ENCODE data around the gene ZIC1. TPM values are rescaled to one million over a fixed set of nuclear protein-coding genes. Genes with fewer than 3 reads are reported as not detected.

The ZIC1 gene
- total RNA-seq, 4 donors from 2014 or later = 1.6 to 2.5 (median 1.7) TPM; not detected in 1

DNA sequence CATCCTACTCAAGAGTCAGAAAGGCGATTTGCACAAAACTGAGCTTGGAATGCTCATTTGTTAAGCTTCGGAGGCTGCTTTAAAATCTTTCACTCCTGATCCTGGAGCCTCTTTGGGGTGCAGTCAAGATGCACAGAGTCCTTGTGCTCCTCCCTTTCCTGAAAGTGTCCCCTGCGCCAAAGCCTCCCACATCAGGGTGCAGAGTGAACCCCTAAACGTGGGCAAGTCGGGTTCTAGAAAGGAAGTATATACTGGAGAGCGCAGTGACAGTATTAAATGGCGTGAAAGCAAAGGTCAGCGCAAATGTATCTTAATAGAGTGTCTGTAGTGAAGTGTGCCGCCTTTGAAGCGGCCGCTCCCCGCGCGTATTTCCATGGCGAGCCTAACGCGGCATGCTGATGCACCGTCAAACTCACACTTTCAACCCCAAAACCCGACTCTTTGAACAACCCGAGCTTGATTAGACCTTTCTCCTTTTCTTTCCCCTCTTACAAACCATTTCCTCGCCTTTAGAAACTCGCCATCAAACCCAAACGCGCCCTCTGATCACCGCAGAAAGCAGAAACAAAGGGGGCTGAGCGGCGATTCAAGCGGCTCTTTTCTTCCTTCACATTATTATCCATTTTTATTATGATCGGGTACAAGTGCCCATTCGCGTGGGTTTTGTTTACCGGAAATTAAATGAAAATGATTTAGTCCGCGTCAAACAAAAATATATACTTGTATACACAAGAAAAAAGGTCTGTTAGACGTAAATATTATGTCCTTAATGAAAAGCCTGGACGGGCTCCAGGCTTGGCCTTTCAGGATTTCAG is 21.1 kb upstream of the ZIC1 start:
- H3K27ac ChIP-seq = no peak overlapping the region
- H3K4me3 ChIP-seq = no peak overlapping the region
- no peak for DNase-seq
- H3K27me3 ChIP-seq = peaks cover 0 to 69% of the 10 kb centered on the region in 2 donors
- no peaks in the 10 kb centered on the region for H3K36me3 ChIP-seq
- TF ChIP-seq POLR2A (IDR thresholded peaks at IDR 0.05) = no peak
- TF ChIP-seq, protein P1, sequence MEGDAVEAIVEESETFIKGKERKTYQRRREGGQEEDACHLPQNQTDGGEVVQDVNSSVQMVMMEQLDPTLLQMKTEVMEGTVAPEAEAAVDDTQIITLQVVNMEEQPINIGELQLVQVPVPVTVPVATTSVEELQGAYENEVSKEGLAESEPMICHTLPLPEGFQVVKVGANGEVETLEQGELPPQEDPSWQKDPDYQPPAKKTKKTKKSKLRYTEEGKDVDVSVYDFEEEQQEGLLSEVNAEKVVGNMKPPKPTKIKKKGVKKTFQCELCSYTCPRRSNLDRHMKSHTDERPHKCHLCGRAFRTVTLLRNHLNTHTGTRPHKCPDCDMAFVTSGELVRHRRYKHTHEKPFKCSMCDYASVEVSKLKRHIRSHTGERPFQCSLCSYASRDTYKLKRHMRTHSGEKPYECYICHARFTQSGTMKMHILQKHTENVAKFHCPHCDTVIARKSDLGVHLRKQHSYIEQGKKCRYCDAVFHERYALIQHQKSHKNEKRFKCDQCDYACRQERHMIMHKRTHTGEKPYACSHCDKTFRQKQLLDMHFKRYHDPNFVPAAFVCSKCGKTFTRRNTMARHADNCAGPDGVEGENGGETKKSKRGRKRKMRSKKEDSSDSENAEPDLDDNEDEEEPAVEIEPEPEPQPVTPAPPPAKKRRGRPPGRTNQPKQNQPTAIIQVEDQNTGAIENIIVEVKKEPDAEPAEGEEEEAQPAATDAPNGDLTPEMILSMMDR (IDR thresholded peaks at IDR 0.05) = no peak
- H3K4me1 ChIP-seq = peaks cover 0 to 1% (median 0%) of the 10 kb centered on the region in 4 donors
- peaks cover 0 to 7% (median 3%) of the 10 kb centered on the region in 4 donors for H3K9me3 ChIP-seq

DNA sequence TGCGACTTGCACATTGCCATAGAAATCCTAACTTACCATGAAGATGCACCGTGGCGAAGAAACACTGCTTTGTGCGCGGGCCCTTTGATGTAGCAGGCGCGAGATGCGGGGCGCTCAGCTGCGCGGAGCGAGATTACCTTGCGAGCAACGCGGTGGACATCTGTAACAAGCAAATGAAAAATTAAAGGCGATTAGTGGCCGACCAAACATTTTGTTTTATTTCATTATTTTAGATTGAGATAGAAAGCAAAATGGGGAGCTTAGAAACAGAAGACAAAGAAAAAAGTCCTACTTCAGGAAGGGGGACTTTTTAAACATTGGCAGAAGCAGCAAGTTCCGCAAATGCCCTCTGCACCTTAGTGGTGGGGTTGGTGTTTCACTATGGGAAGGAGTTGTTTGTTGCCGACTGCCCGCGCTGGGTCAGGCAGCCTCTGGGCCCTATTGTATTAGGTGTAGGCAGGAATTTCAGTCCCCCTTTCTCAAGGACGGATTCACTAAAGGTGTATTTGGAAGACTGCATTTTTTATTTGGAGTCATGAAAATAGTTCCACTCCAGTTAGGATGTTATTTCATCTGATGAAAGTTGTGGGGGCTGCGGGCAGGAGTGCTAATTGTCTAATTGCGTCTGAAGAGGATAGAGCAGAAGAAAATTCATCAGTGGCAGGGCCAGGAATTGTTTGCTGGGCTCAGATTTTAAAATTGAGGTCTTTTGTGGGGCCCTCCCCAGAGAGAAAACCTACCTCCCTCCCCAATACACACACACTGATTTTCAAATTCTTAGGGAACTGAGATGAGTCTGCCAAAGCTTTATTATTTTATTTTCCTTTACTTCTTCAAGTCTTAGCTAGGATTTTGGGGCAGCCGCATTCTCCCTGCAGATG is 20.2 kb upstream of the ZIC1 start:
- Histone ChIP-seq H3K27me3 (peaks cover 0 to 73% of the 10 kb centered on the region in 2 donors), H3K4me3 (no peak overlapping the region), H3K27ac (no peak overlapping the region), H3K9me3 (peaks cover 0 to 7% (median 3%) of the 10 kb centered on the region in 4 donors), H3K36me3 (no peaks in the 10 kb centered on the region), H3K4me1 (peaks cover 0 to 10% (median 0%) of the 10 kb centered on the region in 4 donors)
- no peak for DNase-seq
- TF ChIP-seq, protein P1 (IDR thresholded peaks at IDR 0.05) = no peak
- no peak for TF ChIP-seq POLR2A (IDR thresholded peaks at IDR 0.05)

DNA sequence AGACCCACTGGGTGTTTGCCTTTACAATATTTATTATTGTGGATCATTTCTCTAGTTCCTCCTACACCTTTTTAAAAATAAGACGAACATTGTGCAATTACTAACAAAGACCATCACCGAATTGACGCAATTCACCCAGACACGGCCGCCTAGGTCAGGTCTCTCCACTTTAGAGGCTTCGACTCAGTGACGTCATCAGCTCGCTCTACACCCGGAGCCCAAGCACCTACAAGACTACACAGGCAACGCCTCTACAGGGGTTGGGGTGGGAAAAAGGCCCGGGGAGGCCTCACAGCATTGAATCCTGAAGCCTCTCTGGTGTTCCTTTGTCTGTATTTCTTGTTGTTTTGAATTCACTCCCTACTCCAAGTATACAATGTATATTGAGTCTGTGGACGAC is 19.4 kb upstream of the ZIC1 start:
- TF ChIP-seq POLR2A (IDR thresholded peaks at IDR 0.05) = no peak
- TF ChIP-seq, protein P1 (IDR thresholded peaks at IDR 0.05) = no peak
- Histone ChIP-seq H3K36me3 (no peaks in the 10 kb centered on the region), H3K9me3 (peaks cover 0 to 7% (median 3%) of the 10 kb centered on the region in 4 donors), H3K4me3 (no peak overlapping the region), H3K27ac (no peak overlapping the region), H3K4me1 (peaks cover 0 to 12% (median 0%) of the 10 kb centered on the region in 4 donors), H3K27me3 (peaks cover 0 to 74% of the 10 kb centered on the region in 2 donors)
- DNase-seq = no peak

DNA sequence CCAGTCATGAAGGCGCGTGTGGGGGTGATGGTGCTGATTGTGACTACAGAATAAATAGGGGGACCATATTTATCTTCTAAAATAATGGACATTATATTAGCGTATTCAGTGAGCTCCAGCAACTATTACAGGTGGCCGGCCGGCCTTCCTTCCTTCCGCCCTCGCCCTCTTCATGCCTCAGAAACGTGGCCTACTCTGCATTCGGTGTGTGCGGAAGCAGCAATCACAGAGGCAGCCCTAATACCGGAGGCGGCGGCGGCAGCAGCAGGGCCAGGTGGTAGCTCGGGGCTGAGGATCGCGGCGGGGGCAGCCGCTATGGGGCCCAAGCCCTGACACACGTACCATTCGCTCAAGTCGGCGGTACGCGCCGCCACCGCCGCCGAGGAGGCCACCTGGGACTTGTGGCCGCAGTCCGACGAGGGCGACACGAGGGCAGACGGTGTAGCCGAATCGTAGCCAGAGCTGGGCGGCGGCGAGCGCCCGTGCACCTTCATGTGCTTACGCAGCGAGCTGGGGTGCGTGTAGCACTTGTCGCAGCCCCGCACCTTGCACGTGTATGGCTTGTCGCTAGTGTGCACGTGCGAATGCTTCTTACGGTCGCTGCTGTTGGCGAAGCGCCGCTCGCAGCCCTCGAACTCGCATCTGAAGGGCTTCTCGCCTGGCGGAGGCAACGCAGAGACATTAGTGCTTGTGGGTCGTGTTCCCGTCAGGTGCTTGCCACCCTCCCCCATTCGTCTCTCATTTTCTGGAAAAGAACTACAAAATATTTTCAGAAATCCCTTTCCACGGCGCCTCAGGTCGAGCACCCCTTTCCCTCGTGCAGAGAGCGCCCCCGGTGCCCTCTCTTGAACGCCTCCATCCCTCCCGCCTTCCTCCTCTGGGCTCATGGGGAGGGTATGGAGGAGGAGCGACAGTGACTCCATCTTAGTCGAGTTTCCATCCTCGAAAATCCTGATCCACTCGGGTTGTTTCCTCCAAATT is 18.3 kb upstream of the ZIC1 start:
- Histone ChIP-seq H3K27ac (no peak overlapping the region), H3K4me3 (no peak overlapping the region), H3K36me3 (no peaks in the 10 kb centered on the region), H3K4me1 (peaks cover 0 to 12% (median 0%) of the 10 kb centered on the region in 4 donors), H3K27me3 (peaks cover 0 to 67% of the 10 kb centered on the region in 2 donors), H3K9me3 (peaks cover 0 to 7% (median 3%) of the 10 kb centered on the region in 4 donors)
- no peak for DNase-seq
- TF ChIP-seq, protein P1 (IDR thresholded peaks at IDR 0.05) = no peak
- TF ChIP-seq POLR2A (IDR thresholded peaks at IDR 0.05) = no peak
